Muscle of leg (tissue), 9 donors: ENCODE measurements around the gene PYCR2. TPM values are rescaled to one million over a fixed set of nuclear protein-coding genes. Genes with fewer than 3 reads are reported as not detected.

Experiments used
- polyA plus RNA-seq, 8 donors: library from polyadenylated mRNA; unstranded; fragments of 120-200 nt; gene quantifications; one replicate each; pipeline versions ENCODE4 v1.2.1 to v1.2.3, GENCODE V29; 2013; ENCODE audit warnings: inconsistent platforms in 1 of 8, low replicate concordance in 1 of 8; ENCODE audit not compliant: insufficient read length in 8 of 8, insufficient read depth in 1 of 8
- total RNA-seq: library from RNA; stranded (reverse); fragments of 120-200 nt; gene quantifications from one replicate; pipeline ENCODE4 v1.2.4, GENCODE V29; 2013

The PYCR2 gene
- total and polyA plus RNA-seq, 9 donors: 21.8 to 37.0 (median 35.0) TPM

Other genes with a start within 250 kb of the PYCR2 start
- gene SRP9, start 146.4 kb downstream of the PYCR2 start, total RNA-seq: 191 TPM
- gene SRP9, start 146.4 kb downstream of the PYCR2 start, polyA plus RNA-seq: 100 to 1,000 TPM; 169 to 223 (median 189) TPM
- gene EPHX1, start 114.1 kb downstream of the PYCR2 start, total RNA-seq: 17.5 TPM
- 10 to 100 TPM; 26.2 to 43.2 (median 39.3) TPM for gene EPHX1, start 114.1 kb downstream of the PYCR2 start, polyA plus RNA-seq
- gene TMEM63A, start 41.9 kb downstream of the PYCR2 start, total RNA-seq: 15.6 TPM
- 10 to 100 TPM; 14.3 to 31.9 (median 21.6) TPM for gene TMEM63A, start 41.9 kb downstream of the PYCR2 start, polyA plus RNA-seq
- gene LEFTY1, start 35.1 kb downstream of the PYCR2 start, total RNA-seq: 0.44 TPM
- gene LEFTY1, start 35.1 kb downstream of the PYCR2 start, polyA plus RNA-seq: under 1 TPM; 0.39 to 0.91 (median 0.62) TPM
- 2.7 TPM for gene LEFTY2, start 17.0 kb upstream of the PYCR2 start, total RNA-seq
- 1 to 10 TPM; 2.1 to 6.6 (median 4.0) TPM for gene LEFTY2, start 17.0 kb upstream of the PYCR2 start, polyA plus RNA-seq
- gene SDE2, start 75.1 kb upstream of the PYCR2 start, total RNA-seq: 13.8 TPM
- 10 to 100 TPM; 10.8 to 16.1 (median 13.7) TPM for gene SDE2, start 75.1 kb upstream of the PYCR2 start, polyA plus RNA-seq
- 351 TPM for gene H3-3A, start 138.5 kb upstream of the PYCR2 start, total RNA-seq
- 100 to 1,000 TPM; 603 to 754 (median 665) TPM for gene H3-3A, start 138.5 kb upstream of the PYCR2 start, polyA plus RNA-seq